Embryonic facial prominence (tissue), 1 donor: ENCODE measurements around the gene EML6.

Experiments
- DNase-seq: peaks from one replicate; pipeline ENCODE4 v3.0.0-alpha.2; 2016; ENCODE audit errors: extremely low spot score

EML6 gene

DNA sequence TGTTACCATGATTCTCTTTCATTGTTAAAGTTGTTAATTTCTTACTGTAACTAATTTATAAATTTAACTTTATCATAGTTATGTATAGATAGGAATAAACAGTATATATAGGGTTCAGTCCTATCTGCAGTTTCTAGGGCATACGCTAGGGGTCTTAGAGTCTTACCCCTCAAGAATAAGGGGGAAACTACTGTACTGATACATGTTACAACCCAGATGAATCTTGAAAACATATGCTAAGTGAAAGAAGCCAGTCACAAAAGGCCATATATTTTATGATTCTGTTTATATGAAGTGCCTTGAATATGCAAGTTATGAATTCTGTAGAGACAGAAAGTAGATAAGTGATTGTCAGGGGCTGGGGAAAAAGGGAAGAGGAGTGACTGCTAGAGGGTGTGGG is 274.4 kb downstream of the EML6 start:
- DNase-seq, result no peak

GRCh38 chr2:54999182-54999581 is 275.7 kb downstream of the EML6 start:
- no peak for DNase-seq

DNA sequence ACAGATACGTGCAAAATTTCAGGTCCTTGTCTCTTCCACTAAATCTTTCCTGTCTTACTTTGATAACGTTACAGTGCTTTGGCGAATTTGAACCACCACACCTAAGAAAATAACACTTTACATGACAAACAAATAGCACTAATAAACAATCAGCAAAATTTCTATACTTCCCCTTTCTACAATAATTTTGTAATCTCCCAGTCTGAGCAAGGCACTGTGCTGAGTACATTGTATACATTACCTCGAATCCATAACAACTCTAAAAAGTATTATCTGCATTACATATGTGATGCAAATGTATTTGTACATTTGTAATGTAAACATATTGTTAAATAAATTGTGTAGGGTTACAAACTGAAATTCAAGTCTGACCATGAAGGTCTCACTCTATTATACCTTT is 276.9 kb downstream of the EML6 start:
- DNase-seq, result no peak

- DNase-seq, result no peak
Observed at GRCh38 chr2:55001716-55002115, 278.3 kb downstream of the EML6 start.

- DNase-seq, result no peak
Observed at GRCh38 chr2:55003706-55004639, 280.5 kb downstream of the EML6 start.

DNA sequence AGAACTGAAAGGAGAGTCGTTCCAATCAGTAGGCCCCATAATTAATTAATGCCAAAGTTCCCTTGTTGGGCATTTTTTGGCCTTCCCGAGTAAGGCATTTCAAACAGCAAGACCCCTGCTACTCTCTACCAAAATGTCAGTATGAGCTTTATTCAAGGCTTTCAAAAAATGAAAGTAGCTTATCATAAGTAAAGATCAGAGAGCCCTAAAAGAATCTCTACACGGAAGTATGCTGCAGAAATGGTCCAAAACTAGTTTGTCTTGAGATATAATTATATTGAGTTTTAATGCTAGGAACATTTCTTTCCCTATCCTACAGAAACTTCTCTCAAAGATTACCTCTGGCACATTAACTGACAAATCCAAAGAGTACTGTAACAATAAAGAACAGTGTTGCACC is 282.8 kb downstream of the EML6 start:
- DNase-seq, result no peak

GRCh38 chr2:55009277-55010060 is 286.0 kb downstream of the EML6 start:
- DNase-seq, result no peak

DNA sequence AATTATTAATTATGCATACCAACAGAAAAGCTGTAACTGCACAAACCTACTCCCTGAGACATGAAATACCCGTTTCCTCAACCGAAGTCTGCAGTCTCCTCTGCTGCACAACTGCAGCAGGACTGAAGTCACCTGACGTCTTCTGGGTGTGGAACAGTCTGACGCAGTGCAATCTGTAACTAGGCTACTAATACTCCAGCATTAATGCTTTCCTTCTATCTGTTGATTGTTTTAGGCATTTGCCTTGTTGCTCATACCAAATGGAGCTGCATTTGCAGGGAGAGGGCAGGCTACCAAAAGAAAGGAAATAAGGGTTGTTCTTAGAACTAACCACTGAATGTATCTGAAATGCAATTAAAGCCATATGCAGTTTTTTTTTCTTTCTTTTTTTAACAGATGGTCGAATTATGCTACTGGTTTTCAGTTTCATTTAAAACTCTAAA is 286.7 kb downstream of the EML6 start:
- no peak for DNase-seq

DNA sequence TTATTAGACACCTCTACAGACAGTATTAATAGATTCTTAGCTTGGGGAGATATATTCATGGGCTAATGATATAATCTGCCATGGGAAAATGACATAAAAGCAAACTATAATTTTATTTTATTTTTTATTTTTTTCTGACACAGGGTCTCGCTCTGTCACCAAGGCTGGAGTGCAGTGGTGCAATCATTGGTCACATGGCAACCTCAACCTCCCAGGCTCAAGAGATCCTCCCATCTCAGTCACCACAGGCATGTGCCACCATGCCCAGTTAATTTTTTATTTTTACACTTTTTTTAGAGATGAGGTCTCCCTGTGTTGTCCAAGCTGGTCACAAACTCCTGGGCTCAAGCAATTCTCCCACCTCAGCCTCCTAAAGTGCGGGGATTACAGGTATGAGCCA is 287.5 kb downstream of the EML6 start:
- DNase-seq, result no peak

DNA sequence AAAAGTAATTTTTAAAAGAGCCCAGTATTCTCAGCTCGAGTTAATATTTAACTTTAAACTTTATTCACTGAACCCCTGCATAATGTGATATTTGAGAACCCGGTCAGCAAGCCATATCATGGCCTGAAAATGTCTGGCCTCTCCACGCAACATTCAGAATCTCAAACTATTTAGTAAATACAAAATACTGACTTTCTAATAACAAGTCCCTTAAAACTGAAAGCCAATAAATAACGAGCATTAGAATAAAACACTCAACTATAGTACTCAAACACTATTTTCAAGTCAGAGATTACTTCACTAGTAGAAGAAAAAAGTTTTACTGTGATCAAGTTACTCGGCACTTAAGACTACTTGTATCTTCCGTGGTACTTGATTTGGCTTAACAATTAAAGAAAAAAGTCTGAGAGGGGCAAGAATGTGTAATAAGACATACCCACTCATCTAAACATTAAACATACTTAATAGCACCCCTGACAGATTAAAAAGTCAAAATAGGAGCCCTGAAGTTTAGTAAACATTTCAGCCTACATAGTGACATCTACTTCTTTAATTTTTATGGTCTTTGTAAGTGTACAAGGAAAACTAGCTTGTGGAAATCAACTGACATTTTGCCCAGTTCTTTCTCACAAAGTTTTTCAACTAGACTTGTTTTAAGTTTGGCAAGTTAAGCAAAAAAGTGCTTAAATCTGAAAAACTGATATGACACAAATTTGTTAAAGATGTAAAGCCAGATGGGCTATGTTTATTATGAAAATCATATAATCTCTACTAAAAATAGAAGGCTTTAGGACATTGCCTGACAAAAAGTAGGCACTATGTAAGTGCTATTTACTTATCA is 288.6 kb downstream of the EML6 start:
- no peak for DNase-seq

- DNase-seq, result no peak
Observed at GRCh38 chr2:55012672-55013484, 289.4 kb downstream of the EML6 start.

DNA sequence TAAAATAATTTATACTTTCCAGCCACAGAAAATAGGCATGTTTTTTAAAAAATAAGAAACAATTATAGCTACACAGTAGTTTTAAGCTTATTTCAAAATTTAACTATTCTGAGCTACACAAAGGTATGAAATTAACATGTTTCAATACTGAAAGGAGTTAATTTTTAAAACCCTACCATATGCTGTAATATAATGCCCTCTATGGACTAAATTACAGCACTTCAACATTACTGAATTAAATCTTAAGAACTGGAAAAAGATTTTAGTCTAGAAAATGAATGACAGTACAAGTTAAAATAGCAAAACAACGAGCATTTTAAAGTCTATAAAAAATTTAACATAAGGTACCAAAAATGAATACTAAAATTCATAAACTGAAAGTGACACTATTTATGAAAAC is 290.5 kb downstream of the EML6 start:
- DNase-seq, result no peak

DNA sequence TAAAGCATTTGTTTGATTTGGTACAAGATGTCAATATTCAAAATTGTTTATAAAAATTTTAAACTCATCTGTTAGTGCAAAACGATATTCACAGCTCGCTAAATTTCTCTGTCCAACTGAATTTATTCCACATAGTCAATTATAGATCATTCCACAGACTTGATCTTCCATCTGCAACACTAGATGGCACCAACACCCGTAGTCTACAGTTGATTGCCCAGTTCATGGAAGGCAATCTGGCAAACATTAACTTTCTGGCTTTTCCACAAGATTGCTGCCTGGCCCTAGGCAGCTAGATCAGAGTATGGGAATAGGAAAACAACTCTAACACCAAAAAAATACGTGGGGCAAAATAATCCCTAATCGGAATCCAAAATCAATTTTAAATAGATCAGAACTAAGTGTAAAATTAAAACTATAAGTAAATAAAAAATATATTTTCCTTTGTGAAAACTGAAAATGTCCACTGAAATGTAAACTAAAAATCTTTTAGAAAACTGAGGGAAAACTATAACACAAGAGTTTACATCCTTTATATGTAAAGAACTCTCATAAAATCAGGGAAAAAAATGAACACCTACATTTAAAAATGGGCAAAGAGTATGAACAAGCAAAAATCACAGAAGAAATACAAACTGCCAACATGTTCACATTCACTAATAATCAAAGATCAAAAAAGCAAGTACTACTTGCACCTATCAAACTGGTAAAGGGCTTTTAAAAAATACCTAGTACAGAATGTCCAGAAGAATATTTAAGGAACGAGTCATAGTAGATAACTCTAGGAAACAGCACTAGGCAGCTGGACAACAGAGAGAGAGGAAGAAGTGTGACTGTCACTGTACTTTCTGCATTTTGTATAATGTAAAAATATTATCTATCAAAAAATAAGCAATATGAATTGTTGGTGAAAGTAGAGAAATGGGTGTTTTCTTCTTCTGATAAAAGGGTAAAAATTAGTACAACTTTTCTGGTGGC is 291.8 kb downstream of the EML6 start:
- peak; percentile 59 for DNase-seq

DNA sequence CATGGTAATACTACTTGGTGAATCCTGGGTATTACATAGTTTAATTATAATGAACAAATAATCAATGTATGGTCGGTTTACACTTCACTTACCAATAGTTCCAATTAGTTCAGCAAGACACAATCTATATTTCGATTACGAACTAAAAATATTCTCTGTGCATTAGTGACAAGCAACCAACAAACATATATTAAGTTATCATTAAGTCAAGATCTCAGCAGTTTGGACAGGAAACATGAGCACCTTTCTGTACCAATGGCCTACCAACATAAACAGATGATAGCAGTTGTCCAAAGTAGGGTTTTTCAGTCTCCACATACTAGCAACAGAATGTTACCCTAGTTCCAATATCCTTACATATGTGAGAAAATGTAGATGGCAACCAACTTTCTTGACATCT is 294.0 kb downstream of the EML6 start:
- DNase-seq, result no peak

DNA sequence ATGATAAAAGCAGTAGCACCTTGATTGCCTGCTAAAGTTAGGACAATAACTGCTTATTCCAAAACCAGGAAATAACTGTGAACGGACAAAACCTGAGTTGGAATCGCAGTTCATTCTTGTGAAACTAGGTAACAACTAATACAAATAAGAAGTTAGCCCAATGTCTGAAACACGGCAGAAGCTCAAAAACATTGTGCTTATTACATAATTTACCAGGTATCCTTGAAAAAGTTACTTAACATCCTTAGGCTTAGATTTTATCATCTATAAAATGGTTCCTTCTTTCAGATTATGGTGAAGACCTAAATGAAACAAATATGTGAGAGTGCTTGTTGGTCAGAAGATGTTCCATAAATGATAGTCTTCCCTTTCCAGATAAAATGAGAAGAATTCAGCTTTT is 294.4 kb downstream of the EML6 start:
- DNase-seq, result no peak

DNA sequence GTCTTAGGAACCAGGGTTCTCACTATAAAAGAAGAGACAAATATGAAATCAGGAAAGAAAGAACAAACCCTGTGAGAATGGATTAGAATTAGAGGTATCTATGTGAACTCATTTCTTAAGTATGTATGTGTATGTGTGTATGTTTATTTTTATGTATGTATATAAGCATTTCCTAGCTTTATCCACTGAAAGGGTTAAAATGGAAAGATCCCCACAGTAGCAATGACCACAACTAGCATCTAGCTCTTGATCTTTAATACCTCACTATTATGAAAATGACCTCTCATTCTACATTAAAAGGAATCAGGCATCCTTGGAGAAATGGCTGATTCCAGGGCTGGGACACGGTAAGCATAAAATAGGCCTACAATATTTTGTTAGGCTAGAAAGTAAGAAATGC is 295.2 kb downstream of the EML6 start:
- DNase-seq, result no peak

DNA sequence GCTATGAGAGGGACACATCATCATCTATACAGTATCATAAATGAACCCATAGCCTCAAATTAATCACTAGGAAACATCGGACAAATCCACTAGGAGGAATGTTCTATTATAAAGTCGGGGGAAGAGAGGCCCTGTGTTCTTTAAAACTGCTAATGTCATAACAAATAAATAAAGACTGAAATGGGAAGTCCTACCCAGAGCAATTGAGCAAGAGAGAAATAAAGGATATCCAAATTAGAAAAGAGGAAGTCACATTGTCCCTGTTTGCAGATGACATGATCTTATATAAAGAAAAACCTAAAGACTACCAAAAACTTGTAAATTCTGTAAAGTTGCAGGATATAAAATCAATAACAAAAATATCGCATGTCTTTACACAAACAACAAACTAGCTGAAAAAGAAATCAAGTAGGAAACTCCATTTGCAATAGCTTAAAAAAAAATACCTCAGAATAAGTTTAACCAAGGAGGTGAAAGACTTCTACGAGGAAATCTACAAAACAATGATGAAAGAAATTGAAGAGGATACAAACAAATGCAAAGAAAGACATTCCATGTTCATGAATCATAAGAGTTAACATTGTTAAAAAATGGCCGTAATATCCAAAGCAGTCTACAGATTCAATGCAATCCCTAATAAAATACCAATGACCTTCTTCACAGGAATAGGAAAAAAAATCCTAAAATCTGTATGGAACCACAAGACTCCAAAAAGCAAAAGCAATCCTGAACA is 296.2 kb downstream of the EML6 start:
- no peak for DNase-seq
